Measurements from ENCODE around the gene RBPMS2.

DNA sequence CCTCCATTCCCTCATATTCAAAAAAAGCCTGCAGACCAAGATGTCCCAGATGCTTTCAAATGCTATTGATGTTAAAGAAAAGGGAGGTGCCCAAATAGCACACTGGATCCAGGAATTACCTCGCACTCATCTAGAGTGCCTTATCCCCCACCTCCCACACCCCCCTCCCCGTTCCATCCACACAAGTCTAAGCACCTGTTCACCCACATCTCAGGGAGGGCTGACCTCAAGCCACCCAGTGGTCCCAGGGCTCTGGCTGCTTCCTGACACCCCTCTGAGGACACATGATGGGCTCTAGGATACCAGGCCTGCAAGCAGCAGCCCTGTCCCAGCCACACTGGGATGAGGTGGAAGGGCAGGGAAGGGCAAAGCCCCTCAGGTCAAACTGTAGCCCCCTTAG lies 4.8 kb downstream of the RBPMS2 start:
- TF ChIP-seq, protein P1, sequence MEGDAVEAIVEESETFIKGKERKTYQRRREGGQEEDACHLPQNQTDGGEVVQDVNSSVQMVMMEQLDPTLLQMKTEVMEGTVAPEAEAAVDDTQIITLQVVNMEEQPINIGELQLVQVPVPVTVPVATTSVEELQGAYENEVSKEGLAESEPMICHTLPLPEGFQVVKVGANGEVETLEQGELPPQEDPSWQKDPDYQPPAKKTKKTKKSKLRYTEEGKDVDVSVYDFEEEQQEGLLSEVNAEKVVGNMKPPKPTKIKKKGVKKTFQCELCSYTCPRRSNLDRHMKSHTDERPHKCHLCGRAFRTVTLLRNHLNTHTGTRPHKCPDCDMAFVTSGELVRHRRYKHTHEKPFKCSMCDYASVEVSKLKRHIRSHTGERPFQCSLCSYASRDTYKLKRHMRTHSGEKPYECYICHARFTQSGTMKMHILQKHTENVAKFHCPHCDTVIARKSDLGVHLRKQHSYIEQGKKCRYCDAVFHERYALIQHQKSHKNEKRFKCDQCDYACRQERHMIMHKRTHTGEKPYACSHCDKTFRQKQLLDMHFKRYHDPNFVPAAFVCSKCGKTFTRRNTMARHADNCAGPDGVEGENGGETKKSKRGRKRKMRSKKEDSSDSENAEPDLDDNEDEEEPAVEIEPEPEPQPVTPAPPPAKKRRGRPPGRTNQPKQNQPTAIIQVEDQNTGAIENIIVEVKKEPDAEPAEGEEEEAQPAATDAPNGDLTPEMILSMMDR (IDR thresholded peaks at IDR 0.05; ENCODE audit: insufficient read depth, low read length): no peak
- no peak for TF ChIP-seq REST (IDR thresholded peaks at IDR 0.05; ENCODE audit: insufficient replicate concordance, low read depth)
- no peak for TF ChIP-seq POLR2AphosphoS5 (IDR thresholded peaks at IDR 0.05; ENCODE audit: low read depth)
- TF ChIP-seq SPI1 (IDR thresholded peaks at IDR 0.05; ENCODE audit: borderline replicate concordance, low read depth): no peak

Measured in HL-60 (cell line).